ENCODE data around the gene TRIM17. TPM values are rescaled to one million over a fixed set of nuclear protein-coding genes. Genes with fewer than 3 reads are reported as not detected.

TRIM17 gene
- total and polyA plus RNA-seq, 2 of the 8 experiments (the other 6 are each of a cell fraction or from before 2014, with no cell fraction given) = 1.1 to 2.2 TPM

DNA sequence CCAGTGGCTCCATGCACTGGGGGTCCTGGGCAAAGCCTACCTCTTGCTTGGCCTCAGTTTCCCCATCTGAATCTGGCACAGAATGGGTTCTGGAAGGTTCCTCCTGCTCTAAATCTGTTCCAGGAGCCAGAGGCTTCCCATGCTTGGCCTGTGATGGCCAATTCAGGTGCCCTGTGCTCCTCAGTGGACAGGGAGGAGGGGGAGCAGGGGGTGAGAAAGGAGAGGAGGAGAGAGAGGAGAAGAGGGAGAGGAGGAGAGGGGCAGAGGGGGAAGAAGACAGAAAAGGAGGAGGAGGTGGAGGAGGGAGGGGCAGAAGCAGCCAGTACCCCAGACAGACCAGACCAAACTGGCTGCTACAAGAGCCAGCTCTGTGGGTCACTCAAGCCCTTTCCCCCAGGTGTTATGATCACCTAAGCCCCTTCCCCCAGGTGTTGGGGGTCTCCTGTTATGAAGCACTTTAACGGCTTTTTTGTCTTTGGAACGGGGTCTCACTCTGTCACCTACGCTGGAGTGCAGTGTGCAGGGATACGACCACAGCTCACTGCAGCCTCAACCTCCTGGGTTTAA, 53.7 kb downstream of the TRIM17 start:
- Histone ChIP-seq H3K4me1 (replicated peaks in 1 of 4; ENCODE audit: control insufficient read depth in 3 of 4, insufficient read depth in 4 of 4, low read length in 3 of 4) (peaks cover 0 to 13% (median 3%) of the 10 kb centered on the region in 4 experiments; a peak in 4 of 7 replicates), H2BK5ac (ENCODE audit: low read depth, low read length) (no peak overlapping the region), H2BK15ac (ENCODE audit: low read length) (no peak overlapping the region), H4K20me1 (replicated peaks in 1 of 2; ENCODE audit: control insufficient read depth in 1 of 2, insufficient read depth in 2 of 2, low read length in 2 of 2) (peaks cover 0 to 2% of the 10 kb centered on the region in 2 experiments), H4K8ac (ENCODE audit: extremely low read depth, insufficient read depth, low read length) (no peak overlapping the region), H2AFZ (ENCODE audit: low read length) (no peak overlapping the region), H3K36me3 (ENCODE audit: control insufficient read depth in 2 of 4, insufficient read depth in 4 of 4, low read length in 3 of 4) (no peaks in the 10 kb centered on the region), H2BK12ac (ENCODE audit: low read depth, low read length) (no peak overlapping the region), H4K91ac (replicated peaks; ENCODE audit: insufficient read length, low read length) (no peak overlapping the region), H3K23ac (ENCODE audit: insufficient read length) (no peak overlapping the region), H3K4me2 (ENCODE audit: insufficient read depth in 1 of 2, low read depth in 2 of 2, low read length in 2 of 2) (no peak overlapping the region), H3K4ac (replicated peaks; ENCODE audit: insufficient read length, low read depth, low read length) (no peak overlapping the region), H3K9me3 (ENCODE audit: insufficient read depth in 2 of 2, low read depth in 1 of 2, low read length in 1 of 2) (peaks cover 0 to 3% of the 10 kb centered on the region in 2 experiments; a peak in 1 of 4 replicates), H2BK120ac (replicated peaks; ENCODE audit: low read depth, low read length) (no peak overlapping the region), H3K23me2 (ENCODE audit: low read depth, low read length) (no peaks in the 10 kb centered on the region), H3K56ac (replicated peaks; ENCODE audit: insufficient read length, low read depth, low read length) (no peak overlapping the region), H3K18ac (ENCODE audit: extremely low read depth, low read length) (no peak overlapping the region), H2BK20ac (ENCODE audit: low read length) (no peak overlapping the region), H3K79me1 (ENCODE audit: low read depth, low read length) (no peaks in the 10 kb centered on the region), H3K14ac (ENCODE audit: insufficient read length) (no peak overlapping the region), H3K79me2 (ENCODE audit: control insufficient read depth in 1 of 2, insufficient read depth in 2 of 2, low read length in 2 of 2) (no peaks in the 10 kb centered on the region), H3K27ac (ENCODE audit: low read depth, low read length) (no peak overlapping the region), H4K5ac (ENCODE audit: insufficient read length, low read depth, low read length) (no peak overlapping the region), H3K4me3 (ENCODE audit: extremely low read depth in 1 of 4, insufficient read depth in 2 of 4, low read depth in 3 of 4, low read length in 4 of 4) (no peak overlapping the region), H3K27me3 (replicated peaks in 1 of 4; ENCODE audit: control insufficient read depth in 3 of 4, extremely low read depth in 1 of 4, insufficient read depth in 3 of 4, low read length in 3 of 4) (no peaks in the 10 kb centered on the region; a peak in 3 of 7 replicates), H3K9ac (replicated peaks in 1 of 4; ENCODE audit: extremely low read depth in 1 of 4, low read depth in 3 of 4, low read length in 3 of 4) (no peak overlapping the region), H2AK5ac (ENCODE audit: low read depth, low read length) (no peak overlapping the region)
- WGBS, 2 experiments (ENCODE audit: extremely low coverage in 1 of 2, insufficient coverage in 1 of 2, insufficient read length in 1 of 2, insufficient replicate concordance in 2 of 2, low coverage in 1 of 2, low lambda C conversion rate in 2 of 2, missing lambda C conversion rate in 1 of 2) = 94% methylated on average over 4 of the region's 4 CpGs; no CpG with 5 or more reads in 1 of the 2 experiments
- CTCF ChIA-PET (ENCODE audit: partially characterized antibody) = interaction anchor here (0.8 kb wide), 1 partner anchor 22 kb away, joined by 3 read pairs; no protein-coding TSS in a partner anchor
- TF ChIP-seq, protein P1, sequence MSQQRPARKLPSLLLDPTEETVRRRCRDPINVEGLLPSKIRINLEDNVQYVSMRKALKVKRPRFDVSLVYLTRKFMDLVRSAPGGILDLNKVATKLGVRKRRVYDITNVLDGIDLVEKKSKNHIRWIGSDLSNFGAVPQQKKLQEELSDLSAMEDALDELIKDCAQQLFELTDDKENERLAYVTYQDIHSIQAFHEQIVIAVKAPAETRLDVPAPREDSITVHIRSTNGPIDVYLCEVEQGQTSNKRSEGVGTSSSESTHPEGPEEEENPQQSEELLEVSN (IDR thresholded peaks at IDR 0.05) = no peak
- no peak for TF ChIP-seq PHF8 (conservative IDR thresholded peaks at IDR 0.05; ENCODE audit: low read depth, low read length)
- DNase-seq (ENCODE audit: low read depth in 1 of 2, low spot score in 2 of 2) = no peak
- POLR2A ChIA-PET (ENCODE audit: partially characterized antibody) = interaction anchor here (0.9 to 1.1 kb wide), 3 partner anchors 11 to 131 kb away, joined by 3 to 4 read pairs (median 3); no protein-coding TSS in a partner anchor
- FAIRE-seq = no peak
